NT2/D1 (cell line): ENCODE measurements around the gene CD27.

Source experiments
- YY1 ChIP-seq: IDR thresholded peaks from 2 replicates; pipeline ENCODE4 v1.6.1; 2011; ENCODE audit not compliant: insufficient read length, insufficient read depth
- ZNF274 ChIP-seq: IDR thresholded peaks from 2 replicates; pipeline ENCODE4 v1.6.1; 2011; ENCODE audit warnings: mild to moderate bottlenecking, low read depth, low read length

DNA sequence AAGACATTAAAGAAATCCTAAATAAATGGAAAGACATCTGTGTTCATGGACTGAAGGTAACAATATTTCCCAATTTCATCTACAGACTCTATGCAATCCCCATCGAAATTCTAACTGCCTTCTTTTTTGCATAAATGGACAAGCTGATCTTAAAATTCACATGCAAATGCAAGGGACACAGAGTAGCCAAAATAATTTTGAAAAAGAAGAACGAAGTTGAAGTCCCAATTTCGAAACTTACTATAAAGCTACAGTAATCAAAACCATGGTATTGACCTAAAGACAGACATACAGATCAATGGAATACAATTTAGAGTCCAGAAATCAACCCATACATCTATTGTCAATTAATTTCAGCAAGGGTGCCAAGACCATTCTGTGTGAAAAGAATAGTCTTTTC, 16.4 kb upstream of the CD27 start:
- TF ChIP-seq ZNF274: no peak
- no peak for TF ChIP-seq YY1
